HG03442 (cell line): Measurements from ENCODE around the gene CACNG7.
A peak's percentile ranks its signal among the peaks of the same experiment; 100 is the strongest.
"Not testable (repeated sequence)": the region's sequence is repeated elsewhere in the genome, so short reads cannot be mapped to it uniquely, and the experiment has no call there.

Experiments
- ATAC-seq: cut with Tn5 transposase; IDR thresholded peaks from one replicate; pipeline ENCODE4 v1.9.1; 2021; ENCODE audit warnings: mild to moderate bottlenecking, moderate library complexity; ENCODE audit not compliant: unreplicated experiment

Gene CACNG7, protein sequence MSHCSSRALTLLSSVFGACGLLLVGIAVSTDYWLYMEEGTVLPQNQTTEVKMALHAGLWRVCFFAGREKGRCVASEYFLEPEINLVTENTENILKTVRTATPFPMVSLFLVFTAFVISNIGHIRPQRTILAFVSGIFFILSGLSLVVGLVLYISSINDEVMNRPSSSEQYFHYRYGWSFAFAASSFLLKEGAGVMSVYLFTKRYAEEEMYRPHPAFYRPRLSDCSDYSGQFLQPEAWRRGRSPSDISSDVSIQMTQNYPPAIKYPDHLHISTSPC

DNA sequence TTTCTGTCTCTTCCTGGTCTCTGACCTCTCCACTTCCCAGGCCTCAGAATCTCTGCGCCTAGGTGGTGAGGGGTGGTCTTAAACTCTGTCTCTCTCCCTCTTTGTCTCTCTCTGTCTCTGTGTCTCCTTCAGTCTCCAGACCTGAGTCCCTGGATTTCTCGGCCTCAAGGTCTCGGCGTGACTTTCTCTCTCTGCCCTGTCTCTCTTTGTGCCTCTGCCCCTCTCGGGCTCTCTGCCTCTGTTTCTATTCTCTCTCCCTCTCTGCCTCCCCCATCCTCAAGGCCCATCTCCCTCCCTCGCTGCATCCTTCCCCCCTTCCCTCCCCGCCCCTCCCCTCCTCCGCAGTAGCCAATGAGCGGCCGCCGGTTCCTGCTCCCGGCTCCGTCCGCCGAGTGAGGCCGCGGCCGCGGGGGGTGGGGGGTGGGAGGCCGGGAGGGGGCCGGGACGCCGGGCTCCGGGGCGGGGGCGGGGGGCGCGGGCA, at the start of gene CACNG7:
CACNG7 (plus strand) TSS at position 344 of the 481 bp plus-strand sequence. CDS start 3,554 bp downstream, outside the sequence.
- ATAC-seq: no peak

DNA sequence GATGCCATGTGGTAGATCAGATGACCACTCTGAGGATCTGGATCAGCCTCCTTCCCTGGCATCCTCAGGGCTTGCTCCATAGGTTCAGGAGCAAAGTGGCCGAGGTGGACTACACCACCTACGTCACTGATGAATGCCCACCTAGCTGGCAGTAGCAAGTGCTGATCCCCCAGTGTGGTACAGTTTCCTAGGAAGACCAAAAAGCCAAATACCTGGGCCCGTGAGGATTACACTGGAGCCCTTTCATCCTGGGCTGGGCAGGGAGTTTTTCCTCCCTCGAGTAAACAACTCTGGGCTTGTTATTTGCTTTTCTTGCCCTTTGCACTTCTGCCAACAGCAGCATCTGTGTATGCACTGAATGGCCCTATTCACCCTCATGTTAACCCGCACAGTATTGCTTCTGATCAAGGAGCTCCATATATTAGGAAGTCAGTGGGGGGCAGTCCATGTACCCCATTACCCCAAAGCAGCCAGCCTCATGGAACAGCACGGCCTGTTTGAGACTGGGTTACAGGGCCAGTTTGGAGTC, 44.7 kb upstream of the CACNG7 start:
- no peak for ATAC-seq

DNA sequence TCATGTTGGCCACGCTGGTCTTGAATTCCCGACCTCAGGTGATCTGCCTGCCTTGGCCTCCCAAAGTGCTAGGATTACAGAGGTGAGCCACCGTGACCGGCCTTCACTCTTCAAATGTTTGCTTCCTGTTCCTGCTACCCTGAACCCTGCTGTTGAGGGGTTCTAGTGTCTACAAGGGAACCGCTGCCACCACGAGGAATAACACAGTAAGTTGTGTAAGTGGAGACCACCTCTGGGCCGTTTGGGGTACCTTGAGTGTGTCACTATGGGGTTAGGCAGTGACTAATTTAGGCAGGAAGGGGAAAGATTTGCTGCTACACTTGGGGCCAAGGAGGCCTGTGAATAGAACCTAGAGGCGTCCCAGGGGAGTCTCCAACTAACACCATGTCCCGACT, 43.6 kb upstream of the CACNG7 start:
- no peak for ATAC-seq

DNA sequence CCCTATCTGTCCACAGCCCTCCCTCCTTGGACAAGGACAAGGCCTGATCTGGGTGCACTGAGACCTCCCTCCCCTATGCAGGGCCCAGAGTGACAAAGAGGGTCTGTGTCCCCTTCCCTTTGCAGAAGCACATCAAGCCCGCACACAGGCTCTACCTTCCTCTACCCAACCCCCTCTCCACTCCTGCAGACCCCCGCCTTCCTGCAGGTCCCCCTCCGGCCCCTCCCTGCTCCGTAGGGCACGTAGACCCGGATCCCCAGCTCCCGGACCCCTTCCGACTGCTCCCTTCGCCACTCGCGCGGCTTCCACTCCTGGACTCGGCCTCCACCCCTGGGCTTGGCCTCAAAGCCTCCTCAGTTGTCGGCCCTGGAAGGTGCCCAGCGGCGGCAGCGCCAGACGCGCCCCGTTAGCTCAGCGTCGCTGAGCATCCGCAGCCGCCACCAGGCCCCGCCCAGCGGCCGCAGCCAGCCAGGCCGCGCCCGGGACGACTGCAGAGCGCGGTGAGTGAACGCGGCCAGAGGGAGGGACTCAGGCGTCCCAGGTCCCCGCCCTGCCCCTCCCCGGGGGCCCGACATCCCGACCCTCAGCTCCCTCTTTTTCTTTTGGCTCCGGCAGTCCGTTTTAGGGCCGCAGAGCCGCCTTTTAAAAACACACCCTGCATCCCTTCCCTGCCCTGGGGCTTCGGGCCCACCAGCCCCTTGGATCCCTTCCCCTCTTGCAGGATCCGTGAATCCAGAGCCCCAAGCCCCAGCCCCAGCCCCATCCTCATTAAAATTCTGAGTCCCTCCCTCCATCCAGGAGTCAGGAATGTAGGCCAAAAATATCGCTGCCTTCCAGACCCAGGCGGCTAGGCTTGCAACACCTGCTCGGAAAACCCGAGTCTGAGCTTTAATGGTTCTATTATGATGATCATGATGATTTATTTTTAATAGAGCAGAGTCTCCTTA, 42.9 kb upstream of the CACNG7 start:
- no peak for ATAC-seq

DNA sequence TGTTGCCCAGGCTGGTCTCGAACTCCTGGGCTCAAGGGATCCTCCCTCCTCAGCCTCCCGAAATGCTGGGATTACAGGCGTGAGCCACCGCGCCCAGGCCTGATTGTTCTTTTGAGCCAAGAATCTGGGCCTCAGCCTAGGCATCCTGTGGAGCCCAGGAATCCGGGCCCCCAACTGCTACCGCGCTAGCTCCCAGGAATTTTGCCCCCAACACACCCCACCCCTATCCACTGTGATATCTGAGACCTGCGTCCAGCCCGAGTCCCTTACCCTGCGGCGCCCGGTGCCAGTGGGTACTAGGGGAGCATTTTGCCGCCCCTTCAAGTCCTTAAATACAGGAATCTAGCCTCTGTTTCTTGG, 42.2 kb upstream of the CACNG7 start:
- no peak for ATAC-seq

DNA sequence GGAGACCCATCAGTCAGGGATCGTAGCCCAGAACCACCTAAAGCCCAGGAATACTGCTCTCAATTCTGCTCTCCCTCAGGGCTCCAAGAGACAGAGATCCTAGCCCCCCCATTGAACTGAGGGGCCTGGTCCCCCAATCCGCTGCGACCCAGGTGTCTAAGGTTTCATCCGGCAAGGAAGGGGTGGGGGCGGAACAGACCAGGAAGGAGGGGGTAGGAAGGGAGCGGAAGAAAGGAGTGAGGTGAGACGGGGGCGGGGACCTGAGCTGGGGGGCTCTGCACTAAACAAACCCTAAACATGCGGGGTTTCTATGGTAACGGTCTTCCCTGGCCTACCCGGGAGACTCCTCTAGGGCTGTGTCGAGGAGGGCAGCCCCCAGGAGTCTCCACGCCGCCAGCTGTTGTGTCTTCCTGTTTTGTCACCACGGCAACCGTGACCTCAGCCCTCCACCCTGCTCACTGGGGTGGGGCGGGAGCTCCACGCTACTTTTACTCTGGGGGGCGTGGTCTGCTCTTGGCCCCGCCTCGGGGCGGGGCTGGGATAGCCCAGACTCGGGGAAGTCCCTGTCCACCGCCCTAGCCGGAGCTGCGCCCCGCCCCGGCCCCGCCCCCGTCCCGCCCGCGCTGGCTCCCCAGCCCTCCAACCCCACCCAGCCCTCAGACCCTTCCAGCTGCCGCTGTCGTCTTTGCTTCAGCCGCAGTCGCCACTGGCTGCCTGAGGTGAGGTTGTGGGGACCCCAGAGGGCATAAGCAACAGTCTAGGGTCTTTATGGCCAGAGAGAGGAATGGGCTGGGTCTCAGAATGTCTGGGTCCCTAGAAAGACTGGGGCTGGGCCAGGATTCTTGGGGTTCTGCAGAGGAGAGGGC, 41.6 kb upstream of the CACNG7 start, which contains the start of gene MYADM:
MYADM (plus strand) TSS at position 659 of the 866 bp plus-strand sequence. CDS start 5,647 bp downstream, outside the sequence.
- peak; percentile 52 for ATAC-seq

DNA sequence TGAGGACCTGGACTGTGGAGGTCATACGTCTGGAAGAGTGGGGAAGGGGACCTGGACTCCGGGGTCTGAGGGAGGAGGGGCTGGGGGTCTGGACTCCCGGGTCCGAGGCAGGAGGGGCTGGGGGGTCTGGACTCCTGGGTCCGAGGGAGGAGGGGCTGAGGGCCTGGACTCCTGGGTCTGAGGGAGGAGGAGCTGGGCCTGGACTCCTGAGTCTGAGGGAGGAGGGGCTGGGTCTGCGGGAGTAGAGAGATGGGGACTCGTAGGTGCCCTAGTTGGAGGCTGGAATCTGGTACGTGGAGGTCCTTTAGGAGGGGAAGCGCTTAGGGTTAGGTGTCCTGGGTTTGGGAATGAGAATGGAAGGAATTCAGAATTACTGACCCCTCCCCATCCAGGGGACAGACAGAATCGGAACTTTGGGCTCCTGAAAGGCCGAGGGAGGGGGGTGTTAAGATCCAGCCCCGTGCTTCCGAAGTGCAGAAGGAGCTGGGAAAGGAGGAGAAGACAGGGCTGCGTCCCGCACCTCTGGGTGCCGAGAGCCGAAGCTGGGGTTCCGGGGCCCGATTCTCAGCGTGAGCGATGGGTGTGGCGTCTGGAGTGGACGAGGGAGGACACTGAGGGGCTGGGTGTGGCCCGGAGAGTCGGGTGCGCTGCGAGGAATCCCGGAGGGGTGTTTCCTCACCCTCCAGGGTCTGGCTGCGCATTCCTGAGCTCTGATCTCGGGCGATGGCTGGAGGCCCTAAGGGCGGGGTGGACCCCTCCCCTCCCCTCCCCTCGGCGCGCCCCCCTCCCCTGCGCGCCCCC, 40.8 kb upstream of the CACNG7 start:
- no peak for ATAC-seq

DNA sequence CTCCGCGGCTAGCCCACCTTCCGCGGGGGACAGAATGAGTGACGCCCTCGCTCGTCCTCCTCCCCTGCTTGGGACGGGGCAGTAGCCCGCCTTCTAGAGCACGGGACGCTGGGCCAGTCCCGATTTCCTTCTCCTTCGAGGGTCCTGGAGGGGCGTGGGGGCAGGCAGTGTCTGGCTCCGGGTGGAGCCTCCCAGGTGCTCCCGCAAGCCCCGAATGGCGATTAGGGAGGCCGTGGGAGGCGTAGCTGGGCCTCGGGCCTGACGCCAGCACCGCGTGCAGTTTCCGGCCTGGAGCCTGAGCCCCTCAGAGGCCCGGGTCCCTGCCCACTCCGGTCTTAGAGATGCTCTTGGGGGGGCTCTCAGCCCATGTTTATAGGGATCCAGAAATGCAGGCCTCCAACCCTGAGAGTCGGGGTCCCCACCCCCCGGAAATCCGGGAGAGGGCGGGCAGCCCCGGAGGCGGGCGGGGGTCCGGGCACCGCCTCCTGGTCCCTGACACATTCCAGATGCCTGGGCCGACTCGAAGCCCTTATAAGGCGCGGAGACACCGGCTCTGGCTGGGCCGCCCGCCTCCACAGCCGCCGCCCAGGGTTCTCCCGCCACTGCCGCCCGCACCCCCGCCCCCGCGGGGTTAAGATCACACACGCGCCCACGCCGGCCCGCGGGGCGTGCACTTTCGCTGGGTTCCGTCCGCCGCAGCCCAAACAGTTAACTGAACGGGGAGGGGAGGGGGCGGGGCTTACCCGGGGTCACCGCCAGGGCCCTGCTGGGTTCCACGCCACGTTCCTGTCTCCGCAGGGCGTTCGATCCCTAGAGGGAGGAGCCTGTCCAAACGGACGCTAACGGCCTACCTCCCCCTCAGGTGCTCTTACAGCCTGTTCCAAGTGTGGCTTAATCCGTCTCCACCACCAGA, 39.9 kb upstream of the CACNG7 start:
- peak; percentile 40 for ATAC-seq

DNA sequence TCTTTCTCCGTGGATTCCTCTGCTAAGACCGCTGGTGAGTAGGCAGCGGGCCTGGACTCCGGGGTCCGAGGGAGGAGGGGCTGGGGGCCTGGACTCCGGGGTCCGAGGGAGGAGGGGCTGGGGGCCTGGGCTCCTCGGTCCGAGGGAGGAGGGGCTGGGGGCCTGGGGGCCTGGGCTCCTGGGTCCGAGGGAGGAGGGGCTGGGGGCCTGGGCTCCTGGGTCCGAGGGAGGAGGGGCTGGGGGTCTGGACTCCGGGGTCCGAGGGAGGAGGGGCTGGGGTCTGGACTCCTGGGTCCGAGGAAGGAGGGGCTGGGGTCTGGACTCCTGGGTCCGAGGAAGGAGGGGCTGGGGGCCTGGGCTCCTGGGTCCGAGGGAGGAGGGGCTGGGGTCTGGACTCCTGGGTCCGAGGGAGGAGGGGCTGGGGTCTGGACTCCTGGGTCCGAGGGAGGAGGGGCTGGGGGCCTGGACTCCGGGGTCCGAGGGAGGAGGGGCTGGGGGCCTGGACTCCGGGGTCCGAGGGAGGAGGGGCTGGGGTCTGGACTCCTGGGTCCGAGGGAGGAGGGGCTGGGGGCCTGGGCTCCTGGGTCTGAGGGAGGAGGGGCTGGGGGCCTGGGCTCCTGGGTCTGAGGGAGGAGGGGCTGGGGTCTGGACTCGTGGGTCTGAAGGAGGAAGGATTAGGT, 39.1 kb upstream of the CACNG7 start:
- not testable (repeated sequence) for ATAC-seq

DNA sequence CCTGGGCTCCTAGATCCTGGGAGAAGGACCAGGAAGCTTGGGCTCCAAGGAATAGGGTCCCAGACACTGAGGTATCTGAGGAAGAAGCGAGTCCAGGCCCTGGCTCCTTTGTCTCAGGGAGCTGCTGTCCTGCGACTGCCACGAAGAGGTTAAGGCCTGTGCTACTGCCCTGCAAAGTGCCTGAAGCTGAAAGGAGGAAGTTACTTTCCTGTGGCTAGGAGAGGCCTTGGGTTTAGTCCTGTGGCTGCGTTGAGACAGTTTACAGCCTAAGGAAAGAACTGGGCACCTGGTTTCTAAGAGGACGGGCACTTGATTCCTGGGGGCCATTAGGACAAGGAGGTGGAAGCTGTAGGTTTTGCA, 38.6 kb upstream of the CACNG7 start:
- ATAC-seq: no peak

DNA sequence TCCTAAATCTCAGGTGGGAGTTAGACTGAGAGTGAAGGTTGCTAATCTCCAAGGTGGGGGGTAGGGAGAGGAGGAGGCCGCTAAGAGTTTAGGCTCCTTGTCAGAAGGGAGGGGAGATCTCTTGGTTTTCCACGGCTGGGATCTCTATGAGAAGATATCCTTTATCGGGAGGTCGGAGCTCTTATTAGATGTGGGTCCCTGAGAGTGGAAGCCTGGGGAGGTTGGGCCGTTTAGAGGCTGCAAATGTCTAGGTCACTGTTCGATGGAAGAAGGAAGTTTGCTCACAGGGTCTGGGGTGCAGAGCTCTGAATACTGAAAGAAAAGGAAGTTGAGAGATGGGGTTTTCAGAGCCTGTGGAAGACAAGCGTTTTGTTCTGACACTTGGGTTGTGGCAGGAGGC, 37.6 kb upstream of the CACNG7 start:
- no peak for ATAC-seq

DNA sequence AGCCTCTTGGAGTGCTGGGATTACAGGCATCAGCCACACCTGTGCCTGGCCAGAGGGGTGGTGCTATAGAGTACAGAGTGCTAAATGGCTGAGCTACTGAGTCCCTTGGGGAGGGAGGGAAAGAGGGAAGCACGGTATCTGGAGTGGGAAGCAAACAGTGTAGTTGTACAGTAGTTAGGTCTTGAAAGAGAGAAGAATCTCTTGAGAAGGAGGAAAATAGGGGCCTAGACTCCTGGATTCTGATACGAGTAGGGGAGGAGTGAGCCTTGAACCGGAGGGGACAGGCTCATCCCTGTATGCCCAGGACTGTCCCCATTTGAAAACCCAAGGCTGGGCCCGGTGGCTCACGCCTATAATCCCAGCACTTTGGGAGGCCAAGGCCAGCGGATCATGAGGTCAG, 36.3 kb upstream of the CACNG7 start:
- ATAC-seq: no peak

DNA sequence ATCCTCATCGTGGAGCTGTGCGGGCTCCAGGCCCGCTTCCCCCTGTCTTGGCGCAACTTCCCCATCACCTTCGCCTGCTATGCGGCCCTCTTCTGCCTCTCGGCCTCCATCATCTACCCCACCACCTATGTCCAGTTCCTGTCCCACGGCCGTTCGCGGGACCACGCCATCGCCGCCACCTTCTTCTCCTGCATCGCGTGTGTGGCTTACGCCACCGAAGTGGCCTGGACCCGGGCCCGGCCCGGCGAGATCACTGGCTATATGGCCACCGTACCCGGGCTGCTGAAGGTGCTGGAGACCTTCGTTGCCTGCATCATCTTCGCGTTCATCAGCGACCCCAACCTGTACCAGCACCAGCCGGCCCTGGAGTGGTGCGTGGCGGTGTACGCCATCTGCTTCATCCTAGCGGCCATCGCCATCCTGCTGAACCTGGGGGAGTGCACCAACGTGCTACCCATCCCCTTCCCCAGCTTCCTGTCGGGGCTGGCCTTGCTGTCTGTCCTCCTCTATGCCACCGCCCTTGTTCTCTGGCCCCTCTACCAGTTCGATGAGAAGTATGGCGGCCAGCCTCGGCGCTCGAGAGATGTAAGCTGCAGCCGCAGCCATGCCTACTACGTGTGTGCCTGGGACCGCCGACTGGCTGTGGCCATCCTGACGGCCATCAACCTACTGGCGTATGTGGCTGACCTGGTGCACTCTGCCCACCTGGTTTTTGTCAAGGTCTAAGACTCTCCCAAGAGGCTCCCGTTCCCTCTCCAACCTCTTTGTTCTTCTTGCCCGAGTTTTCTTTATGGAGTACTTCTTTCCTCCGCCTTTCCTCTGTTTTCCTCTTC, 35.1 kb upstream of the CACNG7 start:
- ATAC-seq: no peak

DNA sequence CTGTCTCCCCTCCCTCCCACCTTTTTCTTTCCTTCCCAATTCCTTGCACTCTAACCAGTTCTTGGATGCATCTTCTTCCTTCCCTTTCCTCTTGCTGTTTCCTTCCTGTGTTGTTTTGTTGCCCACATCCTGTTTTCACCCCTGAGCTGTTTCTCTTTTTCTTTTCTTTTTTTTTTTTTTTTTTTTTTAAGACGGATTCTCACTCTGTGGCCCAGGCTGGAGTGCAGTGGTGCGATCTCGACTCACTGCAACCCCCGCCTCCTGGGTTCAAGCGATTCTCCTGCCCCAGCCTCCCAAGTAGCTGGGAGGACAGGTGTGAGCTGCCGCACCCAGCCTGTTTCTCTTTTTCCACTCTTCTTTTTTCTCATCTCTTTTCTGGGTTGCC, 34.5 kb upstream of the CACNG7 start:
- no peak for ATAC-seq

DNA sequence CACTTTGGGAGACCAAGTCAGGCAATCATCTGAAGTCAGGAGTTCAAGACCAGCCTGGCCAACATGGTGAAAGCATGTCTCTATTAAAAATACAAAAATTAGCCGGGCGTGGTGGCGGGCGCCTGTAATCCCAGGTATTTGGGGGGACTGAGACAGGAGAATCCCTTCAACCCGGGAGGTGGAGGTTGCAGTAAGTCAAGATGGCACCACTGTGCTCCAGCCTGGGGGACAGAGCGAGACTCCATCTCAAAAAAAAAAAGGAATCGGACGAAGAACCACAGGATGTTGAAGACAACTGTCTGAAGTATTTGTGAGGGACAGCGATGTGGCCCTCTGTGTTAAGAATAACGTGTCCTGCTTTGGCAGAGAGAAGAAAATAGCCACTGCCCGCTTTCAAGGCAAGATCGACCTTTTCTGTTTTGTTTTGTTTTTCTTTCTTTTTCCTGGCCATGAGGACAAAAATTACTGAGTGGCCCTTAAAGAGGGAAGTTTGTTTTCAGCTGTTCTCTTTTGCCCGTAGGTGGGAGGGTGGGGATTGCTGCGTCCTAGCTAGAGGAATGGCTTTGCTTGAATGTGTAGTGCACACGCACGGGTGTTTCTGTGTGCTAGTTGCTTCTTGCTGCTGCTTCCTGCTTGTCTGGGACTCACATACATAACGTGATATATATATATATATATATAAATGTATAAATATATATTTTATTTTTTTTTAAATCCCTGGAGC, 33.3 kb upstream of the CACNG7 start:
- ATAC-seq: no peak

DNA sequence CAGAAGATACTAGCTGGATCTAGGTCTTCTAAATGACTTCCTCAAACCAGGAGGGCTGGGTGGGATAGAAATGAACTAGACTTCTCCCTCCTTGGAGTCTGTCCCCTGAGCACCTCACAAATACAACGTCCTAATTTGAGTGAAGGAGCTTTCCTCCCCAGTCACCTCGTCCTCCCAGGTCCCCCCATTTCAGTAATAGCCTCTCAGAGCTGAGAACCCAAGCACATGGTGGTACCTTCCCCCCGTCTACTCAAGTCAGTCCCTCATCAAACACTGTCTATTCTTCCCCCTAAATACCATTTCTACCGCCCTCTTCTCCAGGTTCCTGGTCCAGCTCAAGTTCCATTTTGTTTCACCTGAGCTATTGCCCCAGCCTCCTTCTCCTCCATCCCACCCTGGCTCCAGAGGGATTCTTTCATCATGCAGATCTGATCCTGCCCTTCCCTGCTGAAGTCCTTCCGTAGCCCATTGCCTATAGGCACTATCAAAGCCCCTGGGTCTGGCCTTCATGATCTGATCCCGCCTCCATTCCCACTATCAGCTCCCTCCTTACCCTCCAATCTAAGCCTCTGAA, 32.3 kb upstream of the CACNG7 start:
- no peak for ATAC-seq
